Activated CD4-positive, alpha-beta T cell treated with anti-CD3 and anti-CD28 coated beads for 24 hours (primary cell): ENCODE measurements around the gene PSME4.

Experiments
- DNase-seq, 2 donors: peaks; one replicate each; pipeline ENCODE4 v3.0.0-alpha.2; 2020; ENCODE audit warnings: low read depth in 2 of 2

PSME4 gene

DNA sequence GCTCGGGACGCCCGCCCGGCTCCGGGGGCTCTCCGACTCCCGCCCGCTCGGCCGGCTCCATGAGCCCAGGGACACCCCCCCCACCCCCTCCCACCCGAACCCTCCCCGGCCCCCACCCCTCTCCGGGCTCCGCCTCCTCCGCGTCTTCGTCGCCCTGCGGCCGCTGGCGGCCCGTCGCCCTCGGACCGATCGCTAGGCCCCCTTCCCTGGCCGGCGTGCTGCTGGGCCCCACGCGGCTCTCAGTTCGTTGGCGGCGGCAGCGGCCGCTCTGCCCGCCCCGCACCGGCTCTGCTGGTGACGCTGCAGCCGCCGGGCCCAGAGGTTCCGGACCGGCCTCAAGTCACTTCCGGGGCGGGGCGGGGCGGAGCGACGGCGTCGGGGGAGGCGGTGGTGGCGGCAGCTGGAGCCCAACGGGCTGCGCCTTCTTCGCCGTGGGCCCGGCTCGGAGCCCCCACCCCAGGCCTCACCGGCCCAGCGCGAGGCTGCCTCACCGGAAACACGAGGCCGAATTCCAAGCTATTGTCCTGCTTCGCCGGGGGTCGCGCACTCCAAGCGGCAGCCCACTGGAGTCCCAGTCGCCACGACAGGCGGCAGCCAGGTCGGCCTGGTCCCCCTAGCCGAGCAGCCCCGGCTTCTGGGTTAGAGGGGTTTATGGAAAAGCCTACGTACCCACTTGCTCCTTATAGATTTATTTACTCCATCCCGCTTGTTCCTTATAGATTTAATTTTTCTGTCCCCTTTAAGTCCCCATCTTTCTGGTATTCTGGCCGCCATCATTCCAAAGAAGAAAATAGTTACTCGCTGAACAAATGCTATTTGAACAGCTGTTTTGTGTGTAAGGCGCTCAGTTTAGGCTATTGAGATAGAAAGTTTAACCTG is at the start of gene PSME4:
Gene PSME4 (minus strand): TSS at position 270 of the 879 bp plus-strand sequence. CDS start 209 bp downstream, at position 61.
- peak; percentile 93 to 94 for DNase-seq

- no peak for DNase-seq
Observed at GRCh38 chr2:54015798-54016699, 45.3 kb upstream of the PSME4 start.

DNA sequence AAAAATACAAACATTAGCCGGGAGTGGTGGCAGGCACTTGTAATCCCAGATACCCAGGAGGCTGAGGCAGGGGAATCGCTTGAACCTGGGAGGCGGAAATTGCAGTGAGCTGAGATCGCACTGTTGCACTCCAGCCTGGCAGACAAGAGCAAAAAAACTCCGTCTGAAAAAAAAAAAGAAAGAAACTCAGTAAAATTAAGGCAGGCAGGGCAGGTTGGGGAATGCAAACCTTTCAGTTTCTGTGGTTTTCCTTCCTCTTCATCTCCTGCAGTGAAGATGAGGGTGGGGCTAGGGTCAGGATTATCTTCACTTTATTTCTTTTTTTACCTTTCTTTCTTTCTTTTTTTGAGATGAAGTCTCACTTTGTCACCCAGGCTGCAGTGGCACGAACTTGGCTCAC is 43.2 kb upstream of the PSME4 start:
- no peak for DNase-seq

- no peak for DNase-seq
Observed at GRCh38 chr2:54012538-54013141, 41.8 kb upstream of the PSME4 start.

DNA sequence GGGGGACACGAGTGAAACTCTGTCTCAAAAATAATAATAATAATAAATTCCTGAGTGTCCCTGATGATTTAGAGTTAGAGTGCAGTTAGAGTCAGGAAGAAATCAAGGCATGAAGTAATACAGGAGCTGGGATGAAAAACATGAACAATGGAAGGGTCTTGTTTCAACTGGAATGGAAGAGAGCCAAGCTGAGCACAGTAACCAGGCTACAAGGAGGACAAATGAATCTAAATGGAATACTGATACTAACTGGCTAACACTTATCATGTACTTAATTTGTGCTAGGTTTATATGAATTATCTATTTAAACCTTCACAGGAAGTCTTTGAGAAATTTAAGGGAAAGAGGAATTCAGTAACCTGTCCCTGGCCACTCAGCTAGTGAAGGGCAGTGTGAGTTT is 38.8 kb upstream of the PSME4 start:
- no peak for DNase-seq

- DNase-seq, result no peak
Observed at GRCh38 chr2:54008439-54008838, 37.6 kb upstream of the PSME4 start.

DNA sequence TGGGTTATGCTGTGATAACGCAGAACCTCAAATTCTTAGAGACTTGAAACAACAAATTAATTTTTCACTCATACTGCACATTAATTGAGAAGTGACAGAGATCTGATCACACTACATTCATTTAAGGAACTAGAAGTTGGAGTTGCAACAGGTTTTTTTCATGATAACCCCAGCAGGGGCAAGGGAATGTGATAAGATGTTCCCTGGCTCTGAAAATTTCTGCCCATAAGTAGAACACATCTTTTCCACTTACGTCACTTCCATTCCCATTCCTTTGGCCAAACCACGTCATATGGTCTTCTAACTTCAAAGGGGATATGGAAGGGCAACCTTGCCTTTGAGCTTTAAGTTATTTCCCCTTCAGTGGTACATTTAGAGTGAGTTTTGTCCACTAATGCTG is 29.7 kb upstream of the PSME4 start:
- DNase-seq, result no peak

GRCh38 chr2:54000122-54000521 is 29.3 kb upstream of the PSME4 start:
- no peak for DNase-seq

- DNase-seq, result no peak
Observed at GRCh38 chr2:53998834-53999233, 28.0 kb upstream of the PSME4 start.

DNA sequence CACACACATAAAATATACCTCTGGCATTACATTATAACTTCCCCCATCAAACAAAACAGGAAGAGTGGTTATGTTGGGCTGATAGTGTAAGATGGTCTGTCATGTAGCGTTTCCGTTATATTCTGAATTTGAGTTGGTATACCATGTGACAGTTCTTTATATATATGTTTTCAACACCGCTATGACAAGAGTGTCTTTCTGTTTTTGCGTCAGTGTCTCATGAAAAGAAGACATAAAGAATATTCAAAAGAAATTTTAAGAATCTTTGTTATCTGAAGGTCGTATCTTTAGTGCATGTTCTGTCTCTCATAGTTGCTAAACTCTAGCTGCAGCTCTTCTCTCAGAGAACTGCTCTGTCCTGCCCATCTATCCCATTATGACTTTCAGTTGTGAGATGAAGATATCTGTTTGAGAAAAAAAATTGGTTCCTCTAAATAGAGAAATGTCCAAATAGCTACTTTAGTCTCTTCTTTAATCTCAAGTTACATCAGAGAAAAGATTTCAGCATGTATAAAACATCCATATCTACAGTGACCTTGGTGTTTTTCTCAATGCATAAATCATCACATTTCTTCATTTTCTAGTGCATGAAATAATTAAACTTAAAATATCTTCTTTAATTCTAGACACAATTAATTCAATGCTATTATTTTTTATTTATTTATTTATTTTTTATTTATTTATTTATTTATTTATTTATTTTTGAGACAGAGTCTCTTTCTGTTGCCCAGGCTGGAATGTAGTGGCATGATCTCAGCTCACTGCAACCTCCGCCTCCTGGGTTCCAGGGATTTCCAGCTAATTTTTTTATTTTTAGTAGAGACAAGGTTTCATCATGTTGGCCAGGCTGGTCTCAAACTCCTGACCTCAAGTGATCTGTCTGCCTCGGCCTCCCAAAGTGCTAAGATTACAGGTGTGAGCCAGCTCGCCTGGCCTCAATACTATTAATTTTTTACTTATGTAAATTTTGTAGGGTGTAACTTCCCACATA is 24.3 kb upstream of the PSME4 start:
- no peak for DNase-seq

GRCh38 chr2:53991948-53992347 is 21.2 kb upstream of the PSME4 start:
- no peak for DNase-seq

- no peak for DNase-seq
Observed at GRCh38 chr2:53989210-53989862, 18.5 kb upstream of the PSME4 start.

GRCh38 chr2:53987336-53987921 is 16.6 kb upstream of the PSME4 start:
- no peak for DNase-seq

DNA sequence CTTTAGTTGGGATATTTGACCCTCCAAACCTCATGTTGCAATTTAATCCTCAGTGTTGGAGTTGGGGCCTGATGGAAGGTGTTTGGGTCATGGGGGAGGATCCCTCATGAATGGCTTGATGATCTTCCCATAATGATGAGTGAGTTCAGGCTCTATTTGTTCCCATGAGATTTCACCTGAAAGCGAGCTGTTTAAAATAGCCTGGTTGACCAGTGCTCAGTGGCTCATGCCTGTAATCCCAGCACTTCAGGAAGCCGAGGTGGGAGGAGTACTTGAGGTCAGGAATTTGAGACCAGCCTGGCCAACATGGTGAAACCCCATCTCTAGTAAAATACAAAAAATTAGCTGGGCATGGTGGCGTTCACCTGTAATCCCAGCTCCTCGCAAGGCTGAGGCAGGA is 14.9 kb upstream of the PSME4 start:
- no peak for DNase-seq

- DNase-seq, result peak in 1 of 2 donors; percentile 10
Observed at GRCh38 chr2:53969968-53970723, 647 bp downstream of the PSME4 start.

DNA sequence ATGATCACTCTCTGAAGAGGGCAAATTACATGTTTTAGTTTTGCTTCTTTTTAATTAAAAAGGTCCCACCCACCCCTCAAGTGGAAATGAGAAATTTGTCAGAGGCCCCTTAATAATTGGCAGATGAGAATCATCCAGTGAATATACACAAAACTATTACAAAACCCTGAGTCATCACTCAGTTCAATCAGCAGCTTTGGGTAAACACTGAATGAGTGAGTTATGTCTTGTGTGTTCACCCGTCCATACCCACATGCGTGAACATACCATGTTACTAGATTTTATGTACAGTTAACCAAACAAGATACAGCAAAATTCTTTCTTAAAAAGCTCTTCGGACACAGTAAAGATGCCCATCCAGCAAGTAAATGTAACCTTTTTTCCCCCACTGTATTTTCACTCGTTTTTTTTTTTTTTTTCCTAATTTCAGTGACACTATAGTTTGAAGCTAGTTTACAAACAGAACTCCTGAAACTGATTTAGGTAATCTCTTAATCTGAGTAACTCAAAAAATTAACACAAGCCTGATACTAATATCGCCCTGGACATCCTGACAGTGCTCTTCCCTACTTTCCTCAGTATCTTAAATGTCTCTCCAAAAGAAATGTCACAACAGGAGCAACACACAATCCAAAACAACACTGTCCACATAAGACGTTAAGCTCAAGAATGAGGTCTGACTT is 1.4 kb downstream of the PSME4 start:
- no peak for DNase-seq

DNA sequence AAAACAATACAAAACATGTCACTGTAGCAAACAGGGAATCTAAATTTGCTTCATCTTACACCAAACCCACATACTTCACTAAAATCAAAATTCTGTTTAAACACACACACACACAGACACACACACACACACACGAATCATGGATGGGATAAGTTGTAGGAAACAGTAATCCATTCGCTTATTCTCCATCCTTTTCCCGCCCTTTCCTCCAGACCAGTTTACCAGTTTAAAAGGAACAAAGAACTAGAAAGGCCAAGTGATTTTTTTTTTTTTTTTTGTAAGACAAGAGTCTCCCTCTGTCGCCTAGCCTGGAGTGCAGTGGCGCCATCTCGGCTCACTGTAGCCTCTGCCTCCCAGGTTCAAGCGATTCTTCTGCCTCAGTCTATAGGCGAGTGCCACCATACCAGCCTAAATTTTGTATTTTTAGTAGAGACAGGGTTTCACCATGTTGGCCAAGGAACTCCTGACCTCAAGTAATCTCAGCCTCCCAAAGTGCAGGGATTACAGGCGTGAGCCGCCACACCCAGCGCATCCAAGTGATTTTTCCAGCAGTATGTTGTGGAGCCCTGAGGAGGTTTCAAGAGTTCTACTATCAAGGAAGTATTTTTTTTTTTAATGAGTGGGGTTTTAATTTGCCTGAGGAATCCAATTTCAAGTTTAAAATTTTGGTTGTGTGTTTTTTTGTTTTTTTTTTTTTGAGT is 5.7 kb downstream of the PSME4 start:
- DNase-seq, result no peak
